HG03571 (cell line): Measurements from ENCODE around the gene ABLIM2.
A peak's percentile ranks its signal among the peaks of the same experiment; 100 is the strongest.
"Not testable (repeated sequence)": the region's sequence is repeated elsewhere in the genome, so short reads cannot be mapped to it uniquely, and the experiment has no call there.

Experiments
- ATAC-seq: cut with Tn5 transposase; IDR thresholded peaks from one replicate; pipeline ENCODE4 v1.9.1; 2021; ENCODE audit not compliant: unreplicated experiment

ABLIM2 gene

DNA sequence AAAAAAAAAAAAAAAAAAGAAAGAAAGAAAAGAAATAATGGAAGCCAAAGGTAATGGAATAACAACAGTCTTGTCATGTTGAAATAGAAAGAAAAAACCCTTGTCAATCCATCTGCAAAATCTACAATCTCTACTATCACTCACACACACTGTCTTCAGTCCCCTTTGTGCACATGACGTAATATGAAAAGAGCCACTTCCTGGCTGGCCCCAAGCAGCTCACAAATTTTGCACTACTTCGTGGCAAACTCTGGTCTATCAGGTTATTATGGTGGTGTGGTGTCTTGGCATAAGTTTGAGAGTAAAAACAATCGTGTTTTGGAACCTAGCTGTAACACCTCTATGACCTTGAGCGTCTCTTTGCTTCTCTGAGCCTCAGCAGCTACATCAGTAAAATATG lies 210.7 kb downstream of the ABLIM2 start:
- no peak for ATAC-seq

DNA sequence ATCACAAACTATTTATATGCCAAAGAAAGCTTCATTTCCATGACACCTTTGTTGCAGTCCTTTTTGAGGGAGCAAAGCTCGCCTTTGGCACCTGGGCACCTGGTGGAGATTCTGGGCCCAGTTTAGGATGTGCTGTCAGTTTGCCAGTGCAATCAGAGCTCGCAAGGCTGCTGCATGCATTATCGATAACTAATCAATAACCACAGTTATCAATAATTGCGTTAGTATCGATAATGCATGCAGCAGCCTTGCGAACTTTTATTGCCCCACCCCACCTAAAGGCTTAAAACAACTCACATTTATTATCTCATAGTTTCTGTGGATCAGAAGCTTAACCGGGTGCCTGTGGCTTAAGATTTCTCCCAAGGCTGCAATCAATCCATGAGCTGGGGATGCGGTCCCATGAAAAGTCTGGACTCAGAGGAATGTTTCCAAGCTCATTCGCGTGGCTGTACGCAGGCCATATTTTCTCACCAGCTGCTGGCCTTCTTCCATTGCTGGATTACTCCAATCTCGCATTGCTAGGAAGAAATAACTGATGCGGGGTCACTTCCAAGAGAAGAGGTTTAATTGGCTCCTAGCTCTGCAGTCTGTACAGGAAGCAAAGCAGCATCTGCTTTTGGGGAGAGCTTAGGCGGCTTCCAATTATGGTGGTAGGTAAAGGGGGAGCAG lies 212.8 kb downstream of the ABLIM2 start:
- no peak for ATAC-seq

DNA sequence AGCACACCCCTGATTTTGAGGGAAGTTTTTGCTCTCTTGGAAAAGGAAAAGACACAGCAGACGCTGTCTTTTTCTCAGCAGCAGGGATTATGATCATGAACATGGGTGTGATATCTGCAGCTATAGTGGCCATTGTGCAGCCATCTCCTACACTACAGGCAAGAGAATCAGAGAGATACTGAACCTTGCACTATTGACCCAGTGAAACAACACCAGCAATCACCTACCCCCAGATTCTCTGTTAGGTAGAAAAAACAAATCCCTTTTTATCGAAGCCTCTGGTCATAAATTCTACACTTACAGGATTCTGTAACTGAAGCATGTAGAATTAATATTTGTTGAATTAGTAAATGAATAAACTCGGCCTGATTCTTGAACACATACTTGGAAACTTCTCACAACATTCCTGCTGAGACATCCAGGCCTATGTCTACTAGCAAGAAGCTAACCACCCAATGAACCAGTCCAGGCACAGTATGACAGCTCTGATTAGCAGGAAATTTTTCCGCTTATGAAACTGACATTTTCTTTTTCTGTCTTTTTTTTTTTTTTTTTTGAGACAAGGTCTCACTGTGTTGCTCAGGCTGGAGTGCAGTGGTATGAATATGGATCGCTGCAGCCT lies 213.9 kb downstream of the ABLIM2 start:
- ATAC-seq = no peak

DNA sequence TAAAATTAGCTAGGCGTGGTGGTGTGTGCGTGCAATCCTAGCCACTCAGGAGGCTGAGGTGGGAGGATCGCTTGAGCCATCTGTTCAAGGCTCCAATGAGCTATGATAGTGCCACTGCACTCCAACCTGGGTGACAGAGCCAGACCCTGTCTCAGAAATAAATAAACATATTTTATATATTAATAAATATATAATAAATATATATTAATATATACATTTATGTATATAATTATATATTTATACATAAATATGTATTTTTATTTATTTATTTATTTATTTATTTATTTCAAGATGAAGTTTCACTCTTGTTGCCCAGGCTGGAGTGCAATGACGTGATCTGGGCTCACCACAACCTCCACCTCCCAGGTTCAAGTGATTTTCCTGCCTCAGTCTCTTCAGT lies 214.9 kb downstream of the ABLIM2 start:
- ATAC-seq = not testable (repeated sequence)

DNA sequence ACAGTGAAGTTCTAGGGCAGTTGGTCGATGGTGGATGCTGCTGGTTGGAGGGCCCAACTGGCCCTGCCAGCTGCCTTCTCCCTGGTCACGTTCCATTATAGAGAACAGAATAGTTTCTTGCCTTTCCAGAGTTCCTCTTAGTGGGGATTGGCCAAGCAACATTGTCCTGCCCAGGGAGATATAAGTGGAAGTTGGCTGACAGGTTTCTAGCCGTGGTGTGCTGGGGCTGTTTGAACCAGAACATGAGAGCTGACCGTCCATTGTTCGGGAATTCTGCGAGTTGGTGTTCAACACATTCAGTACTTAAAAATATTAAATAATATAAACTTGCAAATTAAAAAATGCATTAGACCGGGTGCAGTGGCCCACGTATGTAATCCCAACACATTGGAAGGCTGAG lies 215.4 kb downstream of the ABLIM2 start:
- ATAC-seq = no peak

DNA sequence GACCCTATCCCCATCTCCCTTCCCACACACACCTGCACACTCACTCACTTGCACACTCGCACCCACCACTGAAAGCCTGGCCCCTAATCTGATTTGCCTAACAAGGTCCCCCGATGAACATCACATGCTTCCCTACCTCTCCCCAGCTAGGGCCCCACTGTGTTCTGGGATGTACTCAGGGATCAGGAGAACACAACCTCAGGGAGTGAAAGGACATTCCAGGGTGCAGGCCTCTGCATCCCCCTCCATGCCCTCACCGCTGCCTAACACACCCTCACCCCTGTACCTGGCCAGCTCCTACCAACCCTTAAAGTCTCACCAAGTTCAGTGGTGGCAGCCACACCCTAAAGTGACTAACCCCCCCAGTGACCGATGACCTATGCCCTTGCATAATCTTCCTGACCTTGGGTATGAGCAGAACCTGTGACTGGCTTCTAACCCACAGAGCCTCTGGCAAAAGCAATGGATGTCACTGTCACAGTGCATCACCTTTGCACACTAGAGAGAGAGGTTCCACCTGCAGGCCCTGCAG lies 216.6 kb downstream of the ABLIM2 start:
- ATAC-seq = no peak

DNA sequence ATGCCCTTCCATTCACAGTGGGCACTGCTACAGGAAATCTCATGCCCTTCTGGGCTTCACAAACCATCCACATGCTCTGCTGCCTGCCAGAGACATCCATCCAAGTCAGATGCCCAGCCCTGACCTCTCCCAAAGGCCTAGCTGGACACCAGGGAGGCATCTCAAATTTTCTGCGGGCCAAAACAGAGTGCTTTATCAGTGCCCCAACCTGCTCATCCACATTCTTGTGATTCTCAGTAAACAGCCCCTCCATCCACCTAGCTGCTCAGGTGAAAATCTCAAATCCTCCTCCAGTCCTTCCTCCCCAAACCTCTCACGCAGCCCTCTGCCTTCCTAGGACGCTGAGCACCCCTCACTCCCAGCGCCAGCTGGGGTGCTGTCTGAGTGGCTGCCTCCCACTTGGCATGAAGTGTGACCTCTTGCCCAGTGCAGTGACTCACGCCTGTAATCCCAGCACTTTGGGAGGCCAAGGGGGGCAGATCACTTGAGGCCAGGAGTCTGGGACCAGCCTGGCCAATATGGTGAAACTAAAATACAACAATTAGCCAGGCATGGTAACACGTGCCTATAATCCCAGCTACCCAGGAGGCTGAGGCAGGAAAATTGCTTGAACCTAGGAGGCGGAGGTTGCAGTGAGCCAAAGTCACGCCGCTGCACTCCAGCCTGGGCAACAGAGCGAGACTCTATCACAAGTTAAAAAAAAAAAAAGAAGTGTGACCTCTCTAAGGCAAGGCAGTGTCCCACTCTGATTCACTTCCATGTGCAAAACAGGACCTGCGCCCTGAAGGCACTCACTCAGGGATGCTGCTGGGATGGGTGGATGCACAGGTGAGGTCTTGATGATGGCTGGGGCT lies 217.3 kb downstream of the ABLIM2 start:
- no peak for ATAC-seq

DNA sequence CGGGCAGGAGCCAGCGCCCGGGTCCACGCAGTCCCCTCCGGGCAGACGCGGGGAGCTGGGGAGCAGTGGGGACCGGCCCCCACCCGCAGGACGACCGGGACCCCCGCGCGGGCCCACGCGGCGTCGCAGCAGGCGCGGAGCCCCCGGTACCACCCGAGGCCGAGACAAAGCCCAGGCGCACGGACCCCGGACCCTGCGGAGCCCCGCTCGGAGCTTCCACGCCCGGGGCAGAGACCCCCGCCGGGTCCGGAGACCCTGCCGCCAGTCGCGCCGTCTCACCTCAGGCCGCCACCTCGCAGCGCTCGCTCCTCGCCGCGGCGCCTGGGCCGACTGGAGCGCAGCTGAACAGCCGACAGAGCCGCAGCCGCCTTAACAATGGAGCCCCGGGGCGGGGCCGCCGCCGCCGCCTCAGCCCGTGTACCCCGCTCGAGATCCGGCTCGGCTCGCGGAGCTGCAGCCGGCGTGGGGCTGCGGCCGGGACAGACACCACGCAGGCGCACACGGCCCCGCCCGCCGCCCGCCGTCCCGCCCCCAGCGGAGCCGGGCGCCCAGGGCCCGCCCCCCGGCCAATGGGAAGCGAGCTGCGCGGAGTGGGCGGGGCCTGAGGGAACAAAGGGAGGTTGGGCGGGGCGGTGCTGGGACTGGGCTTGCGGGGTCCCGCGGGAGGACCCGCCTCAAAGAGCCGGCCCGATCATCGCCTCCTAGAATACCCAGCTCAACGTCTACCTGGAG lies 219.1 kb downstream of the ABLIM2 start, which contains the start of gene AFAP1:
Gene AFAP1 (minus strand): TSS at position 485 of the 732 bp plus-strand sequence. CDS start 67,783 bp downstream, outside the sequence.
- ATAC-seq = peak; percentile 86

DNA sequence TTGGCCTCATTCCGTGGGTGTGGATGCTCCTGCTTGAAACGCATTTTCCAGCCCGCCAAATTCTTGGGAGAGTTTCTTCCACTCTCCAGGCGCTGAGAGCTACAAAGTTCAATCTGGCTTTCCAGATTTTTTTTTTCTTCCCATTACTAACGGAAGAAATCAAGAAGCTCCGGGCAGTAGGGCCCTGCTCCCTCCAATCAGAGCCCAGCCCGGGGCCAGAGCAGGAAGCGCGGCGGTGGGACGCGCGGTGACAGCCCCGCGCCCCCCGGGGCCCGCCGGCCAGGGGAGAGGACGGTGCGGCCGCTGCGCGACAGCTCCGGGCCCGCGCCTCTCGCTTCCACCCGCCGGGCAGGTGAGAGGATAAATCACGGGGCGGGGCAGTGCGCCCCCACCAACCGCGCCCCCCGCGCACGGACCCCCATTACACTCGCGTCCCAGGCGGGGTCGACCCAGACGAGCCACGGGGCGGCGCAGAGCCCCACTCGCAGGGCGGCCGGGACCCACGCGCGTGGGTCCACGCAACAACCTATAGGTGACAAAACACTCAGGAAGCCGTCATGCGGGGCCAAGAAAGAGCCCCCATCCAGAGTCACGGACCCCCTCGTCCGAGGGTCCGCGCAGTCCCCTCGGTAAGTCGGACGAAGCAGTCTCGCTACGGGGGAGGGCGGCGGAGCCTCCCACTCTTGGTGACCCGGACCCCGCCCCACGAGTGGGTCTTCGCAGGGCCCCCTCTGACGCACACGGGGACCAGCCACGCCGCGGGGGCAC lies 219.8 kb downstream of the ABLIM2 start:
- ATAC-seq = no peak

DNA sequence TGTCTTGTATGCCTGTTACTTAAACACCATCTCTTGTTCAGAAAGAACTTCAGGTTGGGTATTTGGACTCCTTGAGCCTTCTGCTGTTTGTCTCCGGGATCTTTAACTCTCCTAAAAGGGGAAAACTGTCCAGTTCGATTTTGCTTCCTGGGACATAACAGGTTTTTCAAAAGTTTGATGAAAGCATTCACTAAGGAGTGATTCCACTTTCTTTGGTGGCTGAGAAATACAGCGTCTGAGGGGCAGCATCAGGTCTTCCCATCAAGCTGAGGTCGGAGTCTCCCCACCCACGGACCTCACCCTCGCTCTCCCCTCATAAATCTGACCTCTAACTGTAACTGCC lies 220.4 kb downstream of the ABLIM2 start:
- ATAC-seq = no peak

DNA sequence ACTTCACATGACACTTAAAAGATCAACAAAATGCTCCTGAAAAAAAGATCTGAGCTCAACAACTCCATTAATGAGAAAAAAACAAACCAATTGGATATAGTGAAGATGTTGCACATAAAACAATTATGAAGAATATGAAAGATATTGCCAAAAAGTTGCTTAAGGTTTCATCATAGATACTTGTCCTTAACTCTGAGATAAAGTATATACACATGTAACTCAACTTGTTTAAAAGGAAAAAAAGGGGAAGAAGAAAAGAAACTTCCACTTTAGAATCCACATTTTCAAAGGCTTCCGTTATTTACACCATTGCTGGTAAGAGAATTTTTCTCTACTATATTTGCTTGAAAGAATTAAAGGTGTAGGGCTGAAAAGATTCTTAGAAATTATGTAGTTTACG lies 221.6 kb downstream of the ABLIM2 start:
- no peak for ATAC-seq

DNA sequence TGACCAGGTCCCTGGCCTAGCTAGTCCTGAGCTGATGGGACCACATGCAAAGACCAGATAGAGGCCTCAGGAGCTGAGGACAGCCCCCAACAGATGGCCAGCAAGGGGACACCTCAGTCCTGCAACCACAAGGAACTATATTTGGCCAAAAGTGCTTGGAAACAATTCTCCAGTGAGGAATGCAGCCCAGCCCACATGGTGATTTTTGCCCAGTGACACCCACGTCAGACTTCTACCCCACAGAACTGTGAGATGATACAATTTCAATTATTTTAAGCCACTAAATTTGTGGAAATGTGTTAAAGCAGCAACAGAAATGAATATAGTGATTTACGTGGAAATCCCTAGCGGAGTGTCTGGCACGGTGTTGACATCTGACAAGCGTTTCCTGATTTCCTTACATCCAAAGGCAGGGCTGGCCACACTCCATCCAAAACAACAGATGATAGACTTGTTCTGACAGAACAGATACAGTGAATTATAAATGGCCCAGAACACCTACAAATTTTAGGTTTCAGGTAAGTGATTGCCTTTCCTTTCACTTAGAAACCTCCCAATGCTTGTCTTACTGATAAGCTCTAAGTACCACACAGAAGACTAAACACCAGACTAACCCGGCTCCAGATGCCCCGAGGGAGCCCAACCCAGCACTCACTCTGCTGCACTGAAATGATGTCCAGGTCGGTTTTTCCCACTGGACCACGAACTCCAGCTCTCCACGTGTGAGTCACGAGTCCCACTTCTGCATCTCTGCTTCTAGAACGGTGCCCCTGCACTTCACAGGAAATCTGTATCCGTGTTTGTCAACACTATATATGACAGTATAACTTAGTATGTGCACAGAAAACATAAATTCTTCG lies 224.7 kb downstream of the ABLIM2 start:
- no peak for ATAC-seq

DNA sequence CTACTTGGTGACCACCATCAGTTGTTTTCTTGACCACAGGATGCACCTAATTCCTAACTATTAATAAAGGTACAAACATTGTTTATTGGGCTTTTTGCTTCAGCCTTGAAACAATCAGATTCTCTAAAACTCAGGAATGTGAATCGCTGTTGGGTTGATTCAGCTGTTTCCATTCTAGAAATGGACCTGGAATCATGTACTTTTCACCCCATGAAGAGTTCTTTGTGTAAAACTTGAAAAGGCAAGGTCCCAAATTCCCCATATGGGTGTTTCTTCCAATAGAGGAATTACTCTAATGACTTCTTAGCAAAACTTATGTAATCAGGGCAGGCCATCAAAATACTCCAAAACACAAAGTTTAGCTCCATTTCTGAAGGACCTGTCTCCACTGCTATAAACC lies 226.3 kb downstream of the ABLIM2 start:
- no peak for ATAC-seq

DNA sequence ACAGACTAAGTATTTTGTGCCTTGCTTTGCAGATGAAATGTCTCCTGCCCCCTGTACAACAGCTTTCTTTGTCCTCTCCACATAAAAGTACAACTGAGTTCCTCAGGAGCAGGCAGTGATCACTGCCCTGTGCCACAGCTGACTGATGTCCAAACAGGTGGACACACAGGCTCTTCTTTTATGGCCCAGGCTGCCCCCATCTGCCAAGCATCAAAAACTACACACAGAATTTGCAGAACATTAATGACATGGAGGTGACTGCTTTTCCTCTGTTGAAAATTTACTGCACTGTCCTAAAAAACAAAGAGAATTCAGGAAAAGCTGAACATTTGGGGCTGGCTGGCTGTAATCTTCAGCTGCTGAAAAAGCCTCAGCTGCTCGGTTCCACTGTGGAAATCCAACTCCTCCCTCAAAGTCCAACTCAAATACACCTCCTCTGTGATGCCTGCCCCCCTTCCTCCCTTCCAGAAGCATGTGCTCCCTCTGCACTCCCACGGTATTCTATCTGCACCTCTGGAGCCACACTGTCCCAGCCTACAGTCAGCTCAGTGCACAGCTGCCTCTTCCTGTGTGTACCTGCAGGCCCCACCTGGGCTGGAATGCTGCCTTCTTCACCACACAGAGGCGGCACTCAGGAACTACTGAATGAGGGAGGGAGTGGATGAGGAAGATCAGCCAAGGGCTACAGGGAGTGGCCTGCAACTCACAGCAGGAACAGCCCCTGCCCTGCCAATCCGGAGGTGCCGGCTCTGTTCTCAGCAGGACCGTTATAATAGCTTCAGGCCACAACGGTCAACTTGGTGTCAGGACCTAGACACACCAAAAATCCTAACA lies 229.3 kb downstream of the ABLIM2 start:
- ATAC-seq = no peak

DNA sequence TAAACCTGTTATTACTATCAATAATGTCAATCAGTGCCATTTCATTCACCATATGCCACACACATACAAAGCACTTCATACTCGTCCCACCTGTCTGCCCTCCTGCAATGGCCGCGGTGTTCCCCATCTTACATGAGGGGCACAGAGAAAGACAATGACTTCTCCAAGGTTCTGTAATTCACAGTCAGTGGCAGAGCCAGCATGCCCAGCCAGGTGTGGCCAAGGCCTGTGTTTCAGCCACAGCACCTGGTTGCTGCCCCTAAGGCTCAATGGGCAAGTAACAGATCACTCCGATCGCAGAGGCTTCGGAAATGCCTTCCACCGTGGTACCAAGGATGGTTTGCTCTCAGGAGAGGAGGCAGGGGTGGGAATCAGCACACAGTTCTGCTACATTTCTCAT lies 229.9 kb downstream of the ABLIM2 start:
- no peak for ATAC-seq

DNA sequence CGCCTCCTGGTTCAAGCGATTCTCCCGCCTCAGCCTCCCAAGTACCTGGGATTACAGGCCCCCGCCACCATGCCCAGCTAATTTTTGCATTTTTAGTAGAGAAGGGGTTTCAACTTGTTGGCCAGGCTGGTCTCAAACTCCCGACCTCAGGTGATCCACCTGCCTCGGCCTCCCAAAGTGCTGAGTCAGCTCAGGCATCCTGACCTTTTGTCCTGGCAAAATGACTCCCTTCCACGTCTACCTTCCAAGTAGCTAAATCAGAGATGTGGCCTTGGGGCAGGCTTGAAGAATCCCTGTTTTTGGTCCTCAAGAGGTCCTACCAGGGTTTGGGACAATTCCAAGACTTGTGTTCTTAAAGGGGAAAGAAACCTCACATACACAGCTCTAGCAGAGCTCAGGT lies 231.8 kb downstream of the ABLIM2 start:
- ATAC-seq = no peak

DNA sequence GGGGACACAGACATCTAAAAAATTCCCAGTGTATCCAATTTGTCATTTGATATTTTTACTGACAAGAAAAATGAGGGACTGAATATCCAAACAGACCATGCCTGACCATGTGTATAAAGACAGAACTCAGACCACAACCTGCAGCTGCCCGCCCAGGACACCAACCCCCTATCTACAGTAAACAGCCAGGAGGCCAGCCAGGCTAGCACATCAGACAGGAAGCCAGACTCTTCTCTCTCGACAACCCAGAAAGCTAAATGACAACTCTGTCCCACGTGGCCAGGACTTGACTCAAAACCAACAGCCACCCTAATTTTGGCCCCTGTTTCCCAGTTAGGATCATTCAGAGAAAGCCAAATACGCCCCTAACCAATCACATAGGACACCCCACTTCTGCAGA lies 234.0 kb downstream of the ABLIM2 start:
- ATAC-seq = no peak

DNA sequence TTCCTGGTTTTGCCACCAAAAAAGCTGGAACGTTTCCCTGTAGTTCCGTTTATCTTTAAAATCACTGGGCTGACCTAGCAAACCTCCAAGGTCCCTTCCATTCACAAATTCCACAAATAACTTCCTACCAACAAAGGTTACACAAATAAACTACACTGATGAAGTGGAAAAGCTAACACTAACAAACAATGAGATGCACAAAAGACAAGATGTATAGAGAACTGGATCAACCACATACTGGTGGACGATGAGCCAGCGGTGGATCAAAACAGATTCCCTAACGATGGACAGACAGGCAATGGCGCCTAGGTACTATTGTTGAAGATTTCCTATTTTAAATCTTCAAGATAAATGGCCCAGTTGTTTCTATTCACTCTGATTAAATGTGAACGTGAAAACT lies 234.4 kb downstream of the ABLIM2 start:
- no peak for ATAC-seq

DNA sequence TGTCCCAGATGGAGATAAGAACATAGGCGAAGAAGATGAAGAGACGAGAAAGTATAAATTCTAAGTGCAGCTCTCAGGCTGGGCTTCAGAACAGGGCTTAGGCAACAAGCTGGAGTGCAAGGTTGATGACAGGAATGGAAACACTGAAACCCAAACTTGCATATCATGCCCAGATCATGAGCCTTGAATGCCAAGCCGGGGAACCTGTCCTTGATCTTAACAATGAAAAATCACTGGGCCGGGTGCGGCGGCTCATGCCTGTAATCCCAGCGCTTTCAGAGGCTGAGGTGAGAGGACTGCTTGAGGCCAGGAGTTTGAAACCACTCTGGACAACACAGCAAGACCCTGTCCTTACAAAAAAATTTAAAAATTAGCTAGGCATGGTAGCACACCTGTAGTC lies 236.1 kb downstream of the ABLIM2 start:
- no peak for ATAC-seq
